ENCODE measurements around the gene EGLN2. TPM values are rescaled to one million over a fixed set of nuclear protein-coding genes. Genes with fewer than 3 reads are reported as not detected.

EGLN2 gene
- 65.6 and 74.6 TPM in 2 replicates for total RNA-seq

DNA sequence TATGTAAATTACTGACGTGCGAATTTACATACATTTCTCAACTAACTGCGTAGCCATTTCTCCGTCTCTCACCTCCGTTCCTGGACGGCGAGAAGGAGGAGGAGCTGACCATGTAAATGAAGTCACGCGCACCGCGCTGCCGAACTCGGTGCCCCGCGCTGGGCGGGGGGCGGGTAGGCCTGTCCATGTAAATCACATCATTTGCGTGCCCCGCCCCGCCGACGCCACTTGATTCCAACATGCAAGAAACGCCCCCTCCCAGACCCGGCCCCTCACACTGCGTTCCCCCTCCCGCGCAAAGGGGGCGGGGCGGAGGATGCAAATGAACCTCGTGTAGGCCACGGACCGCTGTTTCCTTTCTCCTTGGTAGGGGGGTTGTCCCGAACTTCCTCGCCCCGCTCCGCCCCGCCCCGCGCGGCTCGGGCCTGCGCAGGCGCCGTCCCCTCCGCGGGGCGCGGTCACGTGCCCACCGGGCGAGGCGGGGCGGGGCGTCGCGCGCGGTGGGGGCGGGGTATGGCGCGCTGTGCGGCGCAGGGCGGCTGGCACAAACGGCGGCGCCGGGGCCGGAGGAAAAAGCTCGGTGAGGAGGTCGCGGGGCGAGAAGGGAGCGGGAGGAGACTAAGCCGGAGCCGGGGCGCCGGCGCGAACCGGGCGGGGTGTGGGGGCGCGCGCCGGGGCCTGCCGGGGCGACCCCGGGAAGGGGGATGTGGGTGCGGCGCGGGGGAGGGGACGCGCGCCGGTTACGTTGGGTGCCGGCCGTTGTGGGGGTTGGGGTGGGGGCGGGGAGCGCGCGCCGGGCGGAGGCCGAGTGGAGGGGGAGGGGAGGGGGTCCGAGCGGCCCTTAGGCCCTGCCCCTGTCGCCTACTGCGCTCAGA, at the start of gene EGLN2:
EGLN2 (plus strand) TSS at position 509 of the 875 bp plus-strand sequence. CDS start 1,382 bp downstream, outside the sequence.

DNA sequence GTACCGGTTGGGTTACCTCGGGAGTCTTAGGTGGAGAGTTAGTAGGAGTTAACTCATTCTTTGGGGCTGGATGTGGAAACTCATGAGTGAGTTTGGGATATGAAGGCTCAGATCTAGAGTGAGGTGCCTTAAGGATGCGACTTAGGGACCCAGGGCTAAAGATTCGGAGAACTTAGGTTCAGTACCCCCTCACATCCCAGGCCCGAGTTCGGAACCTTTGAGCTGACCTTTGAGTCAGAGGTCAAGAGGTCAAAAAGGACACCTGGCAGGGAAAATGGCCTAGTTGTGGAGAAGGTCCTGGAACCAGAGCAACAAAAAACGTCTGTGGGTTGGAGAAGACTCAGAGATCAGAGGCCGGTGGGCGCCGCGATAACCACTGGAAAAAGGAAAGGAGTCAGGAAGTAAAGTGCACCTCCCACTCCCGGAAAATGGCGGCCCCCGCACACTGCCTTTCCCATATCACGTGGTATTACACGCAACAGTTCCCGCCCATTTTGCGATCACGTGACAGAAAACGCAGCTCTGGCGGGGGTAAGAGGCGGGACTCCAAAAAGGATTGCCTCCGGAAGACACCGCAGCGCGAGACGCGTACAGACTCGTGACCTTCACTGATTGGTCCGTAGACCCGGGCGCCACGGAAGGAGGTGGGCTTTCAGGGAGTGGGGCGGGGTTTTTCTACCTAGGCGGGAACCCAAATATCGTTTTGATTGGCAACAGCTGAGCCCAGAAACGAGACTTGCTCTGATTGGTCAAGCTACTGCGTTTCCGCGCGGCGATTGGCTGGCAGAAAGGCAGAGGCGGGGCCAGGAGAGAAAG, 48.7 kb upstream of the EGLN2 start, which contains the start of gene ACTMAP:
ACTMAP (minus strand) TSS at position 420 of the 816 bp plus-strand sequence. CDS start 674 bp downstream, outside the sequence.

DNA sequence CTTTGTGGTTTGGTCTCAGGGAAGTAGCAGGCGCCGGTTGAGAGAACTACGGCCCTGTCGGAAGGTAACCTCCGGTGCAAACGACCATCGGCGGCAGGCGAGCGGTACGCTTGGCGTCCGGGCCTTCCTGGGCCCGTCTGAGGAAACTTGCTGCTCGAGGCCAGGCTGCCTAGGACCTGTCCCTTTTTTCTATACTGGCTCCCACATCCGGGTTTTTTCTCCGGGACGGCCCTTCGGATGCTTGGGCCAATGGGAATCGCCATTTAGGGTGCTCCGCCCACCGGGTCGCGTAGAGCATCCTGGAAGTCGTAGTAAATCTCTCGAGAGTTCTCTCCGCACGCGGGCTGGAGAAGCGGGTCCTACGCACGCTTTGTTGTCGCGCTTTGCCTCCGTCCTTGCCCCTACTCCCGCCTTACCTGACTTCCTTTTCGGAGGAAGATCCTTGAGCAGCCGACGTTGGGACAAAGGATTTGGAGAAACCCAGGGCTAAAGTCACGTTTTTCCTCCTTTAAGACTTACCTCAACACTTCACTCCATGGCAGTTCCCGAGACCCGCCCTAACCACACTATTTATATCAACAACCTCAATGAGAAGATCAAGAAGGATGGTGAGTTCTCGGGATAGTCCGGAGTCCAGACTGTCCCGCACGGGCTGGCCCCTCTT, 48.0 kb upstream of the EGLN2 start, which contains the start of gene SNRPA:
SNRPA (plus strand) TSS at position 330 of the 664 bp plus-strand sequence; CDS start at position 536, 206 bp downstream.

DNA sequence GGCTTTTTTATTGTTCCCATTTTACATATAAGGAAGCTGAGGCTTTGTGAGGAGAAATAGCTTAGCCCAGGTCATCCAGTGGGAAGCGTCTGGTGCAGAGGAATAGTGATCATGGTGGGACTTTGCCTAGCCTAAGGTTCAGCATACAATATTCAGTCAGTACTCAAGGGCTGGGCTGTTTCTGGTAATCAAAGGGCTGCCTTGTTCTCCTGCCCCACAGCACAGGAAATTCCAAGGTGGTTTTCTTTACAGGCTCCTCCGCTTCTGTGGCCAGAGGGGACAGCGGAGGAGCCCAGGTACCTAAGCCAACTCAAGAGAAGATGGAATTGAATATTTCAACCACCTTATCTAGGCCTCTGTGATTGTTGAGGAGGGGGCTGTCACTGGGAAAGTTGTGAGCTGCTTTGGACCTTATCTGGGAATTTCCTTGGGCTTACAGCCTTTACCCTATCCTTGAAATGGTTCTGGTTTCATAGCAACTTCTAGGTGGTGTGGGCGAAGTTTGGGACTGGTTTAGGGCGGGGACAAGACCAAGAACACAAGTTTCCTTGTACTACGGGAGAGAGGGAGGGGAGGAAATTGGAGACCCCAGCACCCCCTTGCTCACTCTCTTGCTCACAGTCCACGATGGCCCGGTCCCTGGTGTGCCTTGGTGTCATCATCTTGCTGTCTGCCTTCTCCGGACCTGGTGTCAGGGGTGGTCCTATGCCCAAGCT, 23.9 kb upstream of the EGLN2 start, which contains the start of gene MIA:
MIA (plus strand) TSS at position 606 of the 716 bp plus-strand sequence; CDS start at position 628, 22 bp downstream.

DNA sequence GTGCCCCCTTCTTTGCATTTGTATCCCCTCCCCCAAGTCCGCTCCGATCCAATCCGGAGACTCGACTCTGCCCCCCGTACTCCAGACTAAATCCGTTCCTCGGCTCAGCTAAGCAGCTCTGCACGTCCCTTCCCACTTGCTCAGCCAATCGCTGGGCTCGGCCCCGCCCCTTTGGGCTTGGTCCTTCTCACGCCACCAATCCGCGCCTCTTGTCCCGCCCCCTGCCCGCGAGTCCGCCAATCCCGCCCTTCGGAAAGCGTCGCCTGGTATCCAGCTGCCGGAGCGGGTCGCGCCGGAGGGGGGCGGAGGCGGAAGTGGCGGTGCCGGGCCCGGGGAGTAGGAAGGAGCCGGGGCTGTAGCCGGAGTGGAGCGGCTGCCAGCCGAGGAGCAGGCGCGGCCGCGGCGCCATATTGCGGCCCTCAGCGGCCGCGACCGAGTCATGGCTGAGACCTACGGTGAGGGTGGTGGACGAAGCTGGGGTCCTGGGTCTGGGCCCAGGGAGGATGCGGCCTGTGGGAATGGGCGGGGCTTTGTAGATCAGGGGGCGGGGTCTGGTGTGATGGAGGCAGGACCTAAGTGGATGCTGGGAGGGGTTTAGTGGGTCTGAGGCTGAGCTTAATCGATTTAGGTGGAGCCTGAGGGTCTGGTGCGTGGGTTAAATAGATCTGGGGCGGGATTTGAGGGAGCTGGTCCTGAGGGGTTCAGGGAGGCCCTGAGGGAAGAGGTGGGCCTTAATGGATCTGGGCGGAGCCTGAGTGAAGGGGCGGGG, 20.9 kb upstream of the EGLN2 start, which contains the start of gene RAB4B:
RAB4B (plus strand) TSS at position 311 of the 769 bp plus-strand sequence; CDS start at position 440, 129 bp downstream.

DNA sequence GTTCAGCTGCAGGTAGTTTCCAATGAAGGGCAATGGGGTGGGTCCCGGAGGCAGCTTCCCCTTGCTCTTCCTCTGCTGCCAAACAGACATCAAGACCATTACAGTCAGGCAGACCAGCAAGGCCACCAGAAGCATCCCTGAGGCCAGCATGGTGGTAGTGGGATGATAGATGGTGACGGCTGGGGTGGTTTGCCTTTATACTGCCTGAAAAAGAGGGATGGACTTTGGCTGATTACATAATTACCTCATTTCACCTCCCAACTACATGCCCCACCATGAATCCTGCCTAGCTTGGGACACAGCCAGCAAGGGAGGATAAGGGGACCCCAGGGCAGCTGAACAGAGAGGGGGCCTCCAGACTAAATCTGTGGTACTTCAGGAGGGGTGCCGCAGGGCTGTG, 51.3 kb downstream of the EGLN2 start, which contains the start of gene CYP2A6:
CYP2A6 (minus strand) TSS at position 171 of the 400 bp plus-strand sequence; CDS start at position 150, 21 bp downstream.

Other genes with a start within 250 kb of the EGLN2 start
- 55.9 and 57.1 TPM in 2 replicates for gene SHKBP1, start 222.3 kb upstream of the EGLN2 start, total RNA-seq
- gene LTBP4, start 197.8 kb upstream of the EGLN2 start, total RNA-seq: 20.2 and 75.8 TPM in 2 replicates
- 6.8 and 24.3 TPM in 2 replicates for gene NUMBL, start 108.5 kb upstream of the EGLN2 start, total RNA-seq
- 18.1 and 31.0 TPM in 2 replicates for gene COQ8B, start 82.3 kb upstream of the EGLN2 start, total RNA-seq
- gene ITPKC, start 82.1 kb upstream of the EGLN2 start, total RNA-seq: 33.2 and 75.7 TPM in 2 replicates
- gene ACTMAP, start 48.7 kb upstream of the EGLN2 start, total RNA-seq: 0.68 and 1.4 TPM in 2 replicates
- 20.1 and 30.1 TPM in 2 replicates for gene SNRPA, start 48.0 kb upstream of the EGLN2 start, total RNA-seq
- gene MIA, start 23.7 kb upstream of the EGLN2 start, total RNA-seq: 0.34 and 0.71 TPM in 2 replicates
- gene RAB4B, start 20.9 kb upstream of the EGLN2 start, total RNA-seq: 4.2 and 7.9 TPM in 2 replicates
- gene CYP2A6, start 51.3 kb downstream of the EGLN2 start, total RNA-seq: not detected in 2 replicates
- not detected in 2 replicates for gene CYP2A7, start 83.0 kb downstream of the EGLN2 start, total RNA-seq
- not detected in 2 replicates for gene CYP2B6, start 192.1 kb downstream of the EGLN2 start, total RNA-seq